ENCODE measurements around the gene CHRNA4.

Gene CHRNA4

DNA sequence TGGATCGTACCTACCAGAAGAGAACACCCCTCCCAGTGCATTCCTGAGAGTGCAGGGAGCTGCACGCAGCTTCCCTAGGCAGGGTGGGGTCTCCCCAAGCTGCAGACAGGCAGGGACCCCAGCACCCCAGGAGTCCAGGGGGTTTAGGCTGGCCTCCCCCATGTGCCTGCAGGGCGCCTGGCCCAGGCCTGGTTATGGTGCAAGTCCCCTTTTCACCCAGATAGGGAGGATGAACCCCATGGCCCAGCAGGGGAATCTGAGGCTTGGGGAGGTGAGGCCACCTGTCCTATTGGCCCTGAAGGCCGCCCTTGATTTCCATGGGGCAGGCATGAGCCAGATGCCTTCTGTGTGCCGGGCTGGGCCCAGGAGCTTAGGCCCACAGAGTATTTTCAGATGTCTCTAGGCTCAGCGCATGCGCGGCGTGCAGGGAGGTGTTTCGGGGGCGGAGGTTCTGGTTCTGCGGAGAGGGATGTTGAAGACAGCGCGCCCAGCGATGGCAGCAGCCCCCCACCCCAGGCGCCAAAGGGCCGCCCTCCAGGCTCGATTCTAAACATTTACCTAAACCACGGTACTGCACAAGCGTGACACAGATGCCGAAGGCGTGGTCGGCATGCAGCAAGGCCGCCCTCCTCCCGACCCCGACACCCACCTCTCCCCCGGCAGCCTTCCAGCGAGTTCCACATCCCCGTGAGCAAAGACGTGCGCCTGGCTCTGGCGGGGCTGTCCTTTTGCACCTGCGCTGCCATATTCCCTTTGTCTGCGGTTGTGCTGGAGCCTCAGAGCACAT, 38.8 kb downstream of the CHRNA4 start:
- Histone ChIP-seq H3K4me3 (ENCODE audit: low read length) (no peak overlapping the region), H3K36me3 (replicated peaks; ENCODE audit: low read depth, low read length) (no peaks in the 10 kb centered on the region), H3K27ac (ENCODE audit: low read length) (no peak overlapping the region), H3K9ac (ENCODE audit: low read length) (no peak overlapping the region), H3K27me3 (ENCODE audit: low read depth, low read length) (peaks cover 13% of the 10 kb centered on the region; the same call in 1 of the 2 replicates), H3K9me3 (ENCODE audit: insufficient read depth, low read length) (no peaks in the 10 kb centered on the region), H3K79me2 (ENCODE audit: low read length) (no peaks in the 10 kb centered on the region), H2AFZ (ENCODE audit: low read depth, low read length) (no peak overlapping the region), H3K4me2 (ENCODE audit: low read length) (no peak overlapping the region), H3K4me1 (ENCODE audit: low read length) (no peaks in the 10 kb centered on the region), H4K20me1 (ENCODE audit: insufficient read depth, low read length) (no peaks in the 10 kb centered on the region)
- TF ChIP-seq, protein P1, sequence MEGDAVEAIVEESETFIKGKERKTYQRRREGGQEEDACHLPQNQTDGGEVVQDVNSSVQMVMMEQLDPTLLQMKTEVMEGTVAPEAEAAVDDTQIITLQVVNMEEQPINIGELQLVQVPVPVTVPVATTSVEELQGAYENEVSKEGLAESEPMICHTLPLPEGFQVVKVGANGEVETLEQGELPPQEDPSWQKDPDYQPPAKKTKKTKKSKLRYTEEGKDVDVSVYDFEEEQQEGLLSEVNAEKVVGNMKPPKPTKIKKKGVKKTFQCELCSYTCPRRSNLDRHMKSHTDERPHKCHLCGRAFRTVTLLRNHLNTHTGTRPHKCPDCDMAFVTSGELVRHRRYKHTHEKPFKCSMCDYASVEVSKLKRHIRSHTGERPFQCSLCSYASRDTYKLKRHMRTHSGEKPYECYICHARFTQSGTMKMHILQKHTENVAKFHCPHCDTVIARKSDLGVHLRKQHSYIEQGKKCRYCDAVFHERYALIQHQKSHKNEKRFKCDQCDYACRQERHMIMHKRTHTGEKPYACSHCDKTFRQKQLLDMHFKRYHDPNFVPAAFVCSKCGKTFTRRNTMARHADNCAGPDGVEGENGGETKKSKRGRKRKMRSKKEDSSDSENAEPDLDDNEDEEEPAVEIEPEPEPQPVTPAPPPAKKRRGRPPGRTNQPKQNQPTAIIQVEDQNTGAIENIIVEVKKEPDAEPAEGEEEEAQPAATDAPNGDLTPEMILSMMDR (IDR thresholded peaks at IDR 0.05; ENCODE audit: low read depth, low read length): no peak
- no peak for TF ChIP-seq EZH2phosphoT487 (IDR thresholded peaks at IDR 0.05; ENCODE audit: low read depth)

DNA sequence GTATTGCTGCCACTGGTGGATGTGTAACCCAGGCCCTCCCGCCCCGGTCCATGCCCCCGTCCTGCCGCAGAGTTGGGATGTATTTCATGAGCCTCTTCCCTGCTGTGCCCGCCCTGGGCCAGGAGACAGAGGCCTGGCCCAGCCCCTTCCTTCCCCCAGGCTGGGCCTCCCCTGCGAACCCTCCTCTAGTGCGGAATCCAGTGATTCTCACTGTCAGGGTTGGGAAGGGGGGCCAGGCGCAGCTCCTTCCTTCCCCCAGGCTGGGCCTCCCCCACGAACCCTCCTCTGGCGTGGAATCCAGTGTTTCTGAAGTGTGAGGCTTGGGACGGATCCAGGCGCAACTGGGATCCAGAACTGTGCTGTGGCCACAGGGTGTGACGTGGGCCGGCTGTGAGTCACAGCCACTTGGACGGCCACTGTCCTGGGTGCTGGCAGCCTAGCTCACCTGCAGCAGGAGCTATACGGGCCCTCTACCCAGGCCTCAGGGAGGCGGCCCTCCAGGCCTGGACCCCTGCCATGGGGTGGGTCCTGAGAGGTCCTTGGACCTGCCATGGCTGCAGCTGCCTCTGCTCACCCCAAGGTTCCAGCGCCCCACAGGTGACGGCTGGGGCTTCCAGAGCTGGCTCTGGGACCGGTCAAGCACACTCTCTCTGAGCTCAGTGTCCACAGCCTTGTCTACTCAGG, 39.9 kb downstream of the CHRNA4 start:
- no peak overlapping the region for H2AFZ ChIP-seq (ENCODE audit: low read depth, low read length)
- H3K4me2 ChIP-seq (ENCODE audit: low read length): no peak overlapping the region
- H3K36me3 ChIP-seq (replicated peaks; ENCODE audit: low read depth, low read length): no peaks in the 10 kb centered on the region
- no peak overlapping the region for H3K4me3 ChIP-seq (ENCODE audit: low read length)
- no peaks in the 10 kb centered on the region for H3K9me3 ChIP-seq (ENCODE audit: insufficient read depth, low read length)
- peaks cover 13% of the 10 kb centered on the region; the same call in 1 of the 2 replicates for H3K27me3 ChIP-seq (ENCODE audit: low read depth, low read length)
- no peaks in the 10 kb centered on the region for H3K4me1 ChIP-seq (ENCODE audit: low read length)
- H4K20me1 ChIP-seq (ENCODE audit: insufficient read depth, low read length): no peaks in the 10 kb centered on the region
- H3K9ac ChIP-seq (ENCODE audit: low read length): no peak overlapping the region
- H3K27ac ChIP-seq (ENCODE audit: low read length): no peak overlapping the region
- no peaks in the 10 kb centered on the region for H3K79me2 ChIP-seq (ENCODE audit: low read length)
- TF ChIP-seq EZH2phosphoT487 (IDR thresholded peaks at IDR 0.05; ENCODE audit: low read depth): no peak
- TF ChIP-seq, protein P1 (IDR thresholded peaks at IDR 0.05; ENCODE audit: low read depth, low read length): no peak

- Histone ChIP-seq H3K4me1 (ENCODE audit: low read length) (no peaks in the 10 kb centered on the region), H3K9me3 (ENCODE audit: insufficient read depth, low read length) (no peaks in the 10 kb centered on the region), H2AFZ (ENCODE audit: low read depth, low read length) (no peak overlapping the region), H3K4me3 (ENCODE audit: low read length) (no peak overlapping the region), H3K27me3 (ENCODE audit: low read depth, low read length) (peaks cover 13% of the 10 kb centered on the region; the same call in 1 of the 2 replicates), H4K20me1 (ENCODE audit: insufficient read depth, low read length) (no peaks in the 10 kb centered on the region), H3K4me2 (ENCODE audit: low read length) (no peak overlapping the region), H3K79me2 (ENCODE audit: low read length) (no peaks in the 10 kb centered on the region), H3K36me3 (replicated peaks; ENCODE audit: low read depth, low read length) (no peaks in the 10 kb centered on the region), H3K27ac (ENCODE audit: low read length) (no peak overlapping the region), H3K9ac (ENCODE audit: low read length) (no peak overlapping the region)
- TF ChIP-seq EZH2phosphoT487 (IDR thresholded peaks at IDR 0.05; ENCODE audit: low read depth): no peak
- TF ChIP-seq, protein P1 (IDR thresholded peaks at IDR 0.05; ENCODE audit: low read depth, low read length): no peak
Measured at GRCh38 chr20:63320616-63321147, 40.5 kb downstream of the CHRNA4 start.

DNA sequence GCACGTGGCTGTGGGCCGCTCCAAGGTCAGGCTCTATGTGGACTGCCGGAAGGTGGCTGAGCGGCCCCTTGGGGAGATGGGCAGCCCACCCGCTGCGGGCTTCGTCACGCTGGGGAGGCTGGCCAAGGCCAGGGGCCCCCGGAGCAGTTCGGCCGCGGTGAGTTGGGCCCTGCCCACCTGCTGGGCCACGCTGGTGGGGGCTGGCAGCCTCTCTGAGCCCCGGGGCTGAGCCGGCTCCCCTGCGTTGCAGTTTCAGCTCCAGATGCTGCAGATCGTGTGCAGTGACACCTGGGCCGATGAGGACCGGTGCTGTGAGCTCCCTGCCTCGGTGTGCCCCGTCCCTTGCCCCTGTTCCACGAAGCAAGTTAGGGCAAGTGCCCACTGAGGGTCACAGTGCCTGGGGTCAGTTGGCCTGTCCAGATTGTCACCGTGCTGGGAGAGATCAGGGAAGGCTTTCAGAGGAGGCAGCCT, 41.1 kb downstream of the CHRNA4 start:
- Histone ChIP-seq H4K20me1 (ENCODE audit: insufficient read depth, low read length) (no peaks in the 10 kb centered on the region), H3K4me3 (ENCODE audit: low read length) (no peak overlapping the region), H2AFZ (ENCODE audit: low read depth, low read length) (no peak overlapping the region), H3K79me2 (ENCODE audit: low read length) (no peaks in the 10 kb centered on the region), H3K4me2 (ENCODE audit: low read length) (no peak overlapping the region), H3K27me3 (ENCODE audit: low read depth, low read length) (peaks cover 13% of the 10 kb centered on the region; the same call in 1 of the 2 replicates), H3K9ac (ENCODE audit: low read length) (no peak overlapping the region), H3K4me1 (ENCODE audit: low read length) (no peaks in the 10 kb centered on the region), H3K9me3 (ENCODE audit: insufficient read depth, low read length) (no peaks in the 10 kb centered on the region), H3K27ac (ENCODE audit: low read length) (no peak overlapping the region), H3K36me3 (replicated peaks; ENCODE audit: low read depth, low read length) (no peaks in the 10 kb centered on the region)
- TF ChIP-seq, protein P1 (IDR thresholded peaks at IDR 0.05; ENCODE audit: low read depth, low read length): no peak
- no peak for TF ChIP-seq EZH2phosphoT487 (IDR thresholded peaks at IDR 0.05; ENCODE audit: low read depth)

Data from OCI-LY3 (cell line).